Measurements from ENCODE around the gene CCDC187.
"Not testable (repeated sequence)": the region's sequence is repeated elsewhere in the genome, so short reads cannot be mapped to it uniquely, and the experiment has no call there.

Gene CCDC187

DNA sequence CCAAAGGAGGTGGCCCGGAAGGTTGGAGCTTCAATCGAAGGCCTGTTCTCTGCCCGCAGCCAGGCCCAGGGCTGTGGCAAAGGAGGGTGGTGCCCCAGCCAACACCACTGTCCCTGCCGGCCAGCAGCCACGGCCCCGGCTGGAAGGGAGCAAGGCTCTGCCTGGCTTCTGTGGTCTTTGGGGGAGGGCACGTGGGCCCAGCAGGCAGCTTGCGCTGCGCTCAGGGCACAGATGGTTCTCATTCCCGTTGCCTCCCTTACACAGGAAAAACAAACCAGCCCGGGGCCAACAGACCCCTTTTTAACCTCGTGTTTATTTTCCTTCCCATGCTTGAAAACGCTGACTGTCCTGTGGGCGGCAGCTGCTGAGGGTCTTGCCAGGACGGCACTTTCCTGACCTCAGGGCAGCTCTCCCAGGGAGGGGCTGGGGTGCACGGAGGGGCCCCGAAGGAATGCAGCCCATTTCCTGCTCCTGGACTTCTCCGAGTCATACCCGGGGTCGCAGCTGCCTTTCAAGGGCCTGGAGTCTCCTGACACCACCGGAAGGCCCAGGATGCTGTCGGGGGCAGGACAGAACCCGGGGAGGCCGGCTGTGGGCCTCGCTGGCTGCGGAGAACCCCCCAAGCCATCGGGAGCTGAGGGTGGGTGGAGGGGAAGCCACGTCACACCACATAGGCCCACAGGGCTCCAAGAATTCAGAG is 22.3 kb upstream of the CCDC187 start:
- H3K36me3 Mint-ChIP-seq (ENCODE audit: low read depth): no peaks in the 10 kb centered on the region
- DNase-seq: no peak

DNA sequence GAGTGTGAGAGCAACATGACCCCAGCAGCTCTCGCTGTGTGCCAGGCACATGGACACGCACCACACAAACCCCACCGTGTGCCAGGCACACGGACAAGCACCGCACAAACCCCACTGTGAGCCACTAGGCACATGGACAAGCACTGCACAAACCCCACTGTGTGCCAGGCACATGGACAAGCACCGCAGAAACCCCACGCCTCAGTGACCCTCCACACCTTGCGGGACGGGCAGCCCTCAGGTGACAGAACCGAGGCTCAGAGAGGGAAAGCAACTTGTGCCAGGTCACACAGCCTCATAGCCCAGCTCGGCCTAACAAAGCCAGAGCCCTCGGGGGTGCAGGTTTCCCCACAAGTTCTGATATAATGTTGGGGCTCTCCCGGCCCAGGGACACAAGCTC is 21.5 kb upstream of the CCDC187 start:
- DNase-seq: no peak
- Mint-ChIP-seq H3K9me3 (no peaks in the 10 kb centered on the region), H3K4me1 (peaks cover 3% of the 10 kb centered on the region), H3K4me3 (no peak overlapping the region), H3K27ac (no peak overlapping the region), H3K36me3 (ENCODE audit: low read depth) (no peaks in the 10 kb centered on the region), H3K27me3 (no peaks in the 10 kb centered on the region)
- no peak for ATAC-seq

More for the DNA sequence above, 22.3 kb upstream of the CCDC187 start:
- ATAC-seq: no peak
- Mint-ChIP-seq H3K27me3 (no peaks in the 10 kb centered on the region), H3K4me1 (peaks cover 3% of the 10 kb centered on the region), H3K9me3 (no peaks in the 10 kb centered on the region), H3K27ac (no peak overlapping the region), H3K4me3 (no peak overlapping the region)

DNA sequence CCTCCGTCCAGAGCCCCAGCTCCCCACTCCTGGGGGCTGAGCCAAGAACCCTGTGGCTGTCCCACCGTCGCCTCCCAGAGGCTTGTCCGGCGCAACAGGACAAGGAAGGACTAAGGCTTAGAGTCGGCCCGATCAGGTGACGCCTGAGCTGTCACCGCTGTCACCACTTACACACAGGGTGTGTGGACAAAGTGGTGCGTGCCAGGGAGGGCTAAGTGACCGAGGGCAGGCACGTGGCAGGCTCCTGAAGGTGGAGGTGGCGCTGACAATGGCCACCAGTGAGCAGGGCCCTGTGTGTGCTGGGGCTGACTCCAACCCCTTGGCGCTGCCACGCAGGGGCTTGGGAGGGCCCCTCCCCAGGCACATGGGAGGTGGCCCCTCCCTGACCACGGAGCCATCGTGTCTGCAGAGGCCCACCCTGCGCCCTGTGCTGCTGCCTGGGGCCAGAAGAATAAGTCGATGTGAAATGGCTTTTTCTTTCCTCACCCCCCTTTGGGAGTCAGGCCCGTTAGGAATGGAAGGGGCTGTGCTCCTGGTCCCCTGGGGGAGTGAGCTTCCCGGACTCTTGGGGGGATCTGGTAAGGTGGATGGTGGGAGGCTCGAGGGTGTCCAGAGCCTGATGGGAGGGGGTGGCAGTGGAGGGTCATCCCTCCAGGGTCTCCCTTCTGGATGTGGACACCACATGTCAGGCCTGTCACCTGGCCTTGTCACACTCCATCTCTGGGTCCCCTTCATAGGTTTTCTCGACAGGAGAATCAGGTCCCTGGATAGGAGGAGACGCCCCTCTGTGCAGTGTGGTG is 20.8 kb upstream of the CCDC187 start:
- H3K4me1 Mint-ChIP-seq: peaks cover 3% of the 10 kb centered on the region
- no peaks in the 10 kb centered on the region for H3K36me3 Mint-ChIP-seq (ENCODE audit: low read depth)
- H3K27me3 Mint-ChIP-seq: no peaks in the 10 kb centered on the region
- no peak overlapping the region for H3K27ac Mint-ChIP-seq
- no peak overlapping the region for H3K4me3 Mint-ChIP-seq
- DNase-seq (no peak), ATAC-seq (no peak)
- H3K9me3 Mint-ChIP-seq: no peaks in the 10 kb centered on the region

DNA sequence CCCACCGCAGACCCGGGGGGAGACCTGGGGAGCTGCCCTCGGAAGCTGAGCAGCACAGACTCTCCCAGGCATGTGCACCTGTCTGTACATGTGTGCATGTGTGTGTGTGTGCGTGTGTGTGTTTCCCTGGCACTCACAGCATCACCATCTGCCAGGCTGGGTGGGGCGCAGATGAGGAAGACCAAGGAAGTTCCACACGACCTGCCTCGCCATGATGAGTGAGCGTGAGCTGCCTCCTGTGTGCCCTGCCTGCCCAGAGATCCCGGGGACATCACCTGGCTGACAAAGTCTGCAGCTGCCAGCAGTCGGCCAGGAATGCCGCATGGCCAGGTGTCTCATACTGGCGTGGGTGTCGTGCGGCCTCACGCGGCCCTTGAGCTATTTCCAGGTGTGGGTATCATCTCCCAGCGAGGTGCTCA is 19.5 kb upstream of the CCDC187 start:
- H3K27me3 Mint-ChIP-seq: no peaks in the 10 kb centered on the region
- H3K27ac Mint-ChIP-seq: no peak overlapping the region
- no peaks in the 10 kb centered on the region for H3K4me1 Mint-ChIP-seq
- DNase-seq (no peak), ATAC-seq (no peak)
- H3K36me3 Mint-ChIP-seq (ENCODE audit: low read depth): no peaks in the 10 kb centered on the region
- no peaks in the 10 kb centered on the region for H3K9me3 Mint-ChIP-seq
- H3K4me3 Mint-ChIP-seq: no peak overlapping the region

DNA sequence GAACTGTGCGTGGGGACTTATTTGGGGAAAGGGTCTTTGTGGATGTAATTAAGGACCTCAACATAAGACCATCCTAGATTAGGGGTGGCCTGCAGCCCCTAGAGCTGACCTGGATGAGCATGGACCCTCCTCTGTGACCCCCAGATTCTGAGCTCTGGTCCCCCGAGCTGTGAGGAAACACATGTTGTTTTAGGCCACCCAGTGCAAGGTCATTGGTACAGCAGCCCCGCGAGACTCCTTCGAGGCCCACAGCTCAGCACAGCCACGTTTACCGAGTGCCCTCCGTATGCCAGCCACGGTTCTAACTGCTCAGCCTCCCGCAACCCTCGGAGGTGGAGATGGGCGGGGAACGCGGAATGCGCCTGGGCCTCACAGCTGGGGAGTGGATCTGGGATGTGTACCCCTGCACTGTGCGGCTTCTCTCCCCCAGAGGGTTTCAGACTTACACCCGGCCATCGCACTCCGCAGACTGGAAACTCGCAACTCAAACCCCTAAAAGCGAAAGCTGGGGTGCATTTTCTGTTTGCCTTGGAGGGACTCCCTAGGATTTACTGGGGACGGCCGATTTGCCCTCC is 18.9 kb upstream of the CCDC187 start:
- no peaks in the 10 kb centered on the region for H3K36me3 Mint-ChIP-seq (ENCODE audit: low read depth)
- H3K4me3 Mint-ChIP-seq: no peak overlapping the region
- no peaks in the 10 kb centered on the region for H3K9me3 Mint-ChIP-seq
- no peak for DNase-seq
- H3K27me3 Mint-ChIP-seq: no peaks in the 10 kb centered on the region
- ATAC-seq: no peak
- no peaks in the 10 kb centered on the region for H3K4me1 Mint-ChIP-seq
- no peak overlapping the region for H3K27ac Mint-ChIP-seq

DNA sequence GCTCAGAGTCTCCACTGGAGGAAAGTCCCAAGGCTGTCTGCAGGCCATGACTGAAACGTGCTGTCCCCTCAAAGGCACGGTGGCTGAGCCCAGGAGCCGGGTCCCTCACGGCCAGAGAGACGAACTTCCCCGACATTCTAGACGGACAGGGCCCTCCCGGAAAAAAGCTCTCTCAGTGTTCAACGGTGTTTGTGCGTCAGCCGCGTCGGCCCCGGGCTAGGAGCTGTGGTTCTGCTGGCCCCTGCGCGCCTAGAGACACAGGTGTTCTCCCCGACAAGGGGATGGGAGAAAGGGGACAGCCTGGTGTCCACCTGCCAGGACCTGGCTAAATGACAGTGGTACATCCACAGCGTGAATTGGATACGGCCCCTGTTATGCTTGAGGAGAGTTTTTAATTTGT is 17.7 kb upstream of the CCDC187 start:
- H3K27me3 Mint-ChIP-seq: no peaks in the 10 kb centered on the region
- H3K27ac Mint-ChIP-seq: no peak overlapping the region

DNA sequence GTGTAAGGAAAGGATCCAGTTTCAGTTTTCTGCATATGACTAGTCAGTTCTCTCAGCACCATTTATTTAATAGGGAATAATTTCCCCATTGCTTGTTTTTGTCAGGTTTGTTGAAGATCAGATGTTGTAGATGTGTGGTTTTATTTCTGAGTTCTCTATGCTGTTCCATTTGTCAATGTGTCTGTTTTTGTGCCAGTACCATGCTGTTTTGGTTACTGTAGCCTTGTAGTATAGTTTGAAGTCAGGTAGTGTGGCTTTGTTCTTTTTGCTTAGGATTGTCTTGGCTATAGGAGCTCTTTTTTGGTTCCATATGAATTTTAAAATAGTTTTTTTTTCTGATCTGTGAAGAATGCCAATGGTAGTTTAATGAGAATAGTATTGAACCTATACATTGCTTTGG is 17.1 kb upstream of the CCDC187 start:
- not testable (repeated sequence) for DNase-seq; H3K4me3 Mint-ChIP-seq; H3K27ac Mint-ChIP-seq; H3K9me3 Mint-ChIP-seq; H3K27me3 Mint-ChIP-seq; H3K36me3 Mint-ChIP-seq (ENCODE audit: low read depth); H3K4me1 Mint-ChIP-seq; ATAC-seq

More for the DNA sequence above, 17.7 kb upstream of the CCDC187 start:
- Mint-ChIP-seq H3K9me3 (no peaks in the 10 kb centered on the region), H3K36me3 (ENCODE audit: low read depth) (no peaks in the 10 kb centered on the region), H3K4me3 (no peak overlapping the region), H3K4me1 (no peaks in the 10 kb centered on the region)
- DNase-seq (no peak), ATAC-seq (no peak)

DNA sequence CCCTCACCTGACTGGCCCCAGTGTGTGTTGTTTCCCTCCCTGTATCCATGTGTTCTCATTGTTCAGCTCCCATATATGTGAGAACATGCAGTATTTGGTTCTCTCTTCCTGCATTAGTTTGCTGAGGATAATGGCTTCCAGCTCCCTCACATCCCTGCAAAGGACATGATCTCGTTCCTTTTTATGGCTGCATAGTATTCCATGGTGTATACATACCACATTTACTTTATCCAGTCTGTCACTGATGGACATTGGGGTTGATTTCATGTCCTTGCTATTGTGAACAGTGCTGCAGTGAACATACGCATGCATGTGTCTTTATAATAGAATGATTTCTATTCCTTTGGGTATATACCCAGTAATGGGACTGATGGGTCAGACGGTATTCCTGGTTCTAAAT is 16.1 kb upstream of the CCDC187 start:
- H3K27ac Mint-ChIP-seq, H3K9me3 Mint-ChIP-seq, ATAC-seq: not testable (repeated sequence)

DNA sequence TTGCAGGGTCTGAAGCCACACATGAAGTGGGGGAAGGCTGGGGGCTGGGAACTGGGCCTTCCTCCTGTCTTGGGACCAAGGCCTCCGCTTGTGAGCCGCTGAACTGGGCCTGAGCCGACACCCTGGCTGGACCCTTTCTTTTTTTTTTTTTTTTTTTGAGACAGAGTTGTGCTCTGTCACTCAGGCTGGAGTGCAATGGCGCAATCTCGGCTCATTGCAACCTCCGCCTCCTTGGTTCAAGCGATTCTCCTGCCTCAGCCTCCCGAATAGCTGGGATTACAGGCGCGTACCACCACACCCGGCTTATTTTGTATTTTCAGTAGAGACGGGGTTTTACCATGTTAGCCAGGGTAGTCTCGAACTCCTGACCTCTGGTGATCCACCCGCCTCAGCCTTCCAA is 15.3 kb upstream of the CCDC187 start:
- ATAC-seq; H3K4me3 Mint-ChIP-seq; H3K36me3 Mint-ChIP-seq (ENCODE audit: low read depth): not testable (repeated sequence)

More for the DNA sequence above, 16.1 kb upstream of the CCDC187 start:
- not testable (repeated sequence) for H3K4me1 Mint-ChIP-seq; H3K36me3 Mint-ChIP-seq (ENCODE audit: low read depth); DNase-seq; H3K4me3 Mint-ChIP-seq; H3K27me3 Mint-ChIP-seq

DNA sequence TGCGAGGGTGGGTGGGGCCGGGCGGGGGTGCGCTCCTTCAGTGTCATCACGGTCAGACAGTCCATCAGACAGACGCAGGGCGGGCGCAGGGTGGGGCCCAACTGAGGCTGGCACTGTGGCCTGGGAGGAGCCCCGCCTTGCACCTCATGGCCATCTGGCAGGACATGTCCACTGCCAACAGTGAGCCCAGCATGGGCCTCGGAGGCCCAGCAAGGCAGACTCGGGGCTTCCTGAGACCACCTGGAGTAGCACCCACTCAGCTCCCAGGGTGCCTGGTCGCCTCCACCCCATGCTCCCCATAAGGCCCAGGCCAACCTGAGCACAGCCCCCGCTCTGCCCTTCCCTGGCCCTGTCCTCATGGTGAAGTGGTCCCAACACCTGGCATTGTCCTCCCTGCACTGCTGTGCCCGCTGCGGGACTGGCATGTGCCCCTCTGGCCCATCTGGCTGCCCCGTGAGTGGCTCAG is 14.9 kb upstream of the CCDC187 start:
- Mint-ChIP-seq H3K27me3 (no peaks in the 10 kb centered on the region), H3K9me3 (peaks cover 10% of the 10 kb centered on the region), H3K4me1 (no peaks in the 10 kb centered on the region), H3K4me3 (no peak overlapping the region), H3K27ac (no peak overlapping the region), H3K36me3 (ENCODE audit: low read depth) (peaks cover 3% of the 10 kb centered on the region)
- no peak for ATAC-seq
- DNase-seq: no peak

More for the DNA sequence above, 15.3 kb upstream of the CCDC187 start:
- not testable (repeated sequence) for H3K4me1 Mint-ChIP-seq, H3K27ac Mint-ChIP-seq, H3K27me3 Mint-ChIP-seq, DNase-seq
- H3K9me3 Mint-ChIP-seq: peaks cover 10% of the 10 kb centered on the region

DNA sequence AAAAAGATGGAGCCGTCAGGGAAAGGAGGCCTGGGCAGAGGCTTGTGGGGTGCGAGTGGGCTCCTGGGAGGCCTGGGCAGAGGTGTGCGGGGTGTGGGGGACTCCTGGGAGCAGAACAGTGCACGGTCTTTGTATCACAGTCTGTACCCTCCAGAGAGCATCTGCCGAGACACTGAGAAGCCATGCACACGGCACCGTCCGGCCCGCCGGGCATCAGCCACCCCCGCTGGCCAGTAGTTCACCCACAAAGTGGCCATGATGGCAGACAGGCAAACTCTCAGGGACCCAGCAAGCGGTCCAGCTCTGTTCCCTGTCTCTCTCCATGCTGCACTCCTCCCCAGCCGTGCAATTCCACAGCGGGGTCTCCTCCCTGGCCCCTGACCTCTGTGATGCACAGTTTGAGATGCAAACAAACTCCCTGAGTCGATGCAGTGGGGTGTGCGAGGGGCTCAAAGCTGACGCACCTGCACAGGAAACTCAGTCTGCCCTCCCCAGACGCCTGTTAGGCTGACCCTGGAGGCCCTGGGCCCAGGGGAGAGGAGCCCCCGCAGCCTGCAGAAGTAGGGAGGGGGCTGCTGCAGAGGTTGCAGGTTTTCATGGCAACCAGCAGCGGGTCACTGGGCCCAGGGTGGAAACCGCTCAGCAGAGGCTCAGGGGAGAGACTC is 14.3 kb upstream of the CCDC187 start:
- Mint-ChIP-seq H3K4me1 (no peaks in the 10 kb centered on the region), H3K4me3 (no peak overlapping the region), H3K9me3 (peaks cover 10% of the 10 kb centered on the region), H3K27me3 (no peaks in the 10 kb centered on the region), H3K36me3 (ENCODE audit: low read depth) (peaks cover 3% of the 10 kb centered on the region), H3K27ac (no peak overlapping the region)
- ATAC-seq: no peak
- no peak for DNase-seq

DNA sequence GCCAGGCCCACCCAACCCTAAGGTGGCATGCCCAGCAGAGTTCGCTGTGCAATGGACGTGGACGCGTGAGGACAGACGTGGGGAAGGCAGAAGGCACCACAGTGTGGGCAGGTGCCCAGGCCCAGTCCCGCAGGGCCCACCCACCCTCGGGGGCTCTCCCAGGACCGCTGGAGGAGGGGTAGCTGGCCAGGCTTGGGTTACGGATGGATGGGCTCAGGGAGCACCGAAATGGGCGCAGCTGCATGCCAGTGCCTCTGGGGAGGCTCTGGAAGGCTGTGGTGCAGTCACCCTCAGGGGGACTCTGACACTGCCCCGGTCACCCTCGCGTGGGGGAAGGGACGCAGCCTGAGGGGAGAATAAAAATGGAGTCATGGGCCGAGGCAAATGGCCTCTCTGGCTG is 13.8 kb upstream of the CCDC187 start:
- DNase-seq (no peak), ATAC-seq (no peak)
- Mint-ChIP-seq H3K9me3 (peaks cover 10% of the 10 kb centered on the region), H3K36me3 (ENCODE audit: low read depth) (peaks cover 3% of the 10 kb centered on the region), H3K27ac (no peak overlapping the region), H3K4me3 (no peak overlapping the region), H3K27me3 (no peaks in the 10 kb centered on the region), H3K4me1 (no peaks in the 10 kb centered on the region)

DNA sequence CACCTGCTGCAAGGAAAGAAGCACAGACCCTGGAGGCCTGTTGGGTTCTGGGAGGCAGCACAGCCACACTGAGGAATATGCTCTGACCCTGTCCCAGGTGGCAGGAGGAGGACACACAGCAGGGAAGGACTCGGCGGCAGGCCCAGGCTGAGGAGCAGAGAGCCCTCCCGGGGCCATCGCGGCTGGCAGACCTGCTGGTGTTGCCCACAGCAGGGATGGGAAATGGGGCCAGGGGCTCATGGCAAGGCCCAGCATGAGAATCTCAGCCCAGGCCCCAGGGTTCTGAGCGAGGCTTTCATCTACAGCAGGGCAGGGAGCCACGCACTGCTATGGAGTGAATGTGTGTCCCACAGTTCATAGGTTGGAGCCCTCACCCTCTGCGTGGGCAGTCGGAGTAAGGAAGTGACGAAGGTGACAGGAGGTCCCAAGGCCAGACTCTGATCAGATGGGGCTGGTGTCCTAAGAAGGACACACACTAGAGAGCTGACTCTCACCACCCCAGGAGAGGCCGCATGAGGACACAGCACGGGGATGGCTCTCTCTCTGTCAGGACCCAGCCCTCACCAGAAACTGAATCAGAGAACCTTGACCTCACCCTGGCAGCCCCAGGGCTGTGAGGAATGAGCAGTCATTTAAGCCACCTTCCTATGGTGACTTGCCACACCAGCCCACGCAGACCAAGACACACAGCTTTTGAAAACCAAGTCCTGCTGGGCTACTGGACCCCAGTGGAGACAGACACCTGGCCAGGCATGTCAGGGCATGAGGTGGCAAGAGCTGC is 13.2 kb upstream of the CCDC187 start:
- Mint-ChIP-seq H3K9me3 (peaks cover 10% of the 10 kb centered on the region), H3K27me3 (no peaks in the 10 kb centered on the region), H3K27ac (no peak overlapping the region), H3K4me3 (no peak overlapping the region), H3K4me1 (no peaks in the 10 kb centered on the region), H3K36me3 (ENCODE audit: low read depth) (peaks cover 3% of the 10 kb centered on the region)
- ATAC-seq: peak; percentile 4
- DNase-seq: no peak

DNA sequence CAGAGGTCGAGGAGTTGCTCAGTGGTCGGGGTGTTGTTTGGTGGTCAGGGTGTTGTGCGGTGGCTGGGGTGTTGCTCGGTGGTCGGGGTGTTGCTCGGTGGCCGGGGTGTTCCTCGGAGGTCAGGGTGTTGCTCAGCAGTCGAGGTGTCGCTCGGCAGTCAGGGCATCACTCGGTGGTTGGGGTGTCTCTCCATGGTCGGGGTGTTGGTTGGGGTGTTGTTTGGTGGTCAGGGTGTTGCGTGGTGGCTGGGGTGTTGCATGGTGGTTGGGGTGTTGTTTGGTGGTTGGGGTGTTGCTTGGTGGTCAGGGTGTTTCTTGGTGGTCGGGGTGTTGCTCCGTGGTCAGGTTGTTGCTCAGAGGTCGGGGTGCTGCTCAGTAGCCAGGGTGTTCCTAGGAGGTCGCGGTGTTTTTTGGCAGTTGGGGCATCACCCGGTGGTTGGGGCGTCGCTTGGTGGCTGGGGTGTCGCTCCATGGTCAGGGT is 12.4 kb upstream of the CCDC187 start:
- peak; percentile 21 for ATAC-seq
- Mint-ChIP-seq H3K9me3 (peaks cover 10% of the 10 kb centered on the region), H3K27ac (peak overlapping the region; percentile 36), H3K4me3 (no peak overlapping the region), H3K36me3 (ENCODE audit: low read depth) (peaks cover 3% of the 10 kb centered on the region), H3K27me3 (no peaks in the 10 kb centered on the region), H3K4me1 (no peaks in the 10 kb centered on the region)
- DNase-seq: peak; percentile 20
